ELR (cell line): Measurements from ENCODE around the gene CHRNB4.
"Not testable (repeated sequence)": the region's sequence is repeated elsewhere in the genome, so short reads cannot be mapped to it uniquely, and the experiment has no call there.

Experiments
- DNase-seq: peaks from one replicate; pipeline ENCODE4 v3.0.0-alpha.2; 2015; ENCODE audit warnings: low read depth

CHRNB4 gene

DNA sequence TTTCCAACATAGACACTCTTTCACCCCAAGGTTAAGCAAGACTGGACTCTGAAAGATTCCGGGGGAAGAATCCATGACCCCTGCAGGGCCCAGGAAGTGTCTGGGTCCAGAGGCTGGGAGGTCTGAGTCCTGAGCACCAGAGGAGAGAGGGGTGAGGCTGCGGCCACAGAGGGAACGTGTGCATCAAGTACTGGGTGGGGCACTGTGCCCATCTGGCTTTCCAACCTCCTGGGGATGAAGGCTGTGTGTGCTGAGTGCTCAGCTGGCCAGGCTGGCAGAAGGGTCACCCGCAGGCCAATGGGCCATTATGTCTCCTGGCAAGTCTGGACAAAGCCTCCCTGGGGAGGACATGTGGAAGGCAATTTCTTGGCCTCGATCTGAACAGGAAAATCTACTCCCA lies 23.5 kb downstream of the CHRNB4 start:
- DNase-seq: no peak

DNA sequence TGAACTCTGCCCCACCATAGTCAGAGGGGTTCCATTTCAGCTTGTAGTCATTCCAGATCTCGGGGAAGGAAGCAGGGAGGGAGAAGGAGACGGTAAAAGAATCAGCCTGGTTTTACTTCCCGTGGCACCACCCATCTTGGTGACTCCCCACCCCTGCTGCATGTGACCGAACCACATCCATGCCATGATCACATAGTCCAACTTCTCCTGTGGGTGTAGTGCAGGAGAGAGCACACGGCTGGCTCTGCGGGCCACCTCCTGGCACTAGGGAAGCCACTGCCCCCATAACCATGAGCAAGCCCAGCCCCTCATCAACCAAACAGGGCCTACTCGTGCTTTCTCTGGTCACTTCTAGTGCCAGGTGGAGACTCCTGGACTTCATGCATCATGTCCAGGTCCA lies 23.9 kb downstream of the CHRNB4 start:
- no peak for DNase-seq

DNA sequence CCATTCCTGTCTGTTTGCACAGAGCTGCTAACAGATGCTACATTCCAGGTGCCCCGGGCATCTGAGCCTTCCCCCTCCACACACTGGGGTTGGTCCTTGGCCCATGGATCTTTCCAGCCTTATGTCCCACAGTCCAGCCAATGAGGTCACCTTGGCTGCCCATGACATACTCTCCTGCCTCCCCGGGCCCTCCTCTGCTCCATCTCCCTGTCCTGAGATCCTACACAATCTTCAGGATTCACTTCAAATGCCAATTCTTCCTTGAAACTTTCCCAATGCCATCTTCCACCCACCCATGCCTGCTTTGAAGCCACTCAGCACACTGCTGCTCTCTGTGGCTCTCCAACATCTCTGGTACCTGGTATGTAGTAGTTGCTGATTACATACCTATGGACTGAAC lies 24.5 kb downstream of the CHRNB4 start:
- DNase-seq: no peak

DNA sequence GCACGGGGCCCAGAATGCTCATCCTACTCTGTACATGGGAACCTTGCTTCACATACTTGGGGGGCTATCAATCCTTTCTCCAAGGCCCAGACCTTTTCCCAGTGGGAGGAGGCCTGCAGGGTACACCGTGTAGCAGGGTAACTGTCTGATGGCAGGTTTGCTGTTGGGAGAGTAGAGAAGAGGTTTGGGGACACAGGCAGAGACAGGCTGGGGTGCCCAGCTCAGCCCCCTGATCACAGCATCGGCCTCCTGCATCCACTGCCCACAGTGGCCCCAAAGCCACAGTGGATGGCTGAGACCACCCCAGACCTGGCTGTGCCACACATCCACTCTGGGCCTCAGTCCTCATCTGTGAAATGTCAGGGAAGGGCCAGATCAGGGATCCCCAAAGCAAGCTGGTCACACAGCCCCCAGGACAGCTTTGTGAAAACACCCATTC lies 25.8 kb downstream of the CHRNB4 start:
- DNase-seq: no peak

DNA sequence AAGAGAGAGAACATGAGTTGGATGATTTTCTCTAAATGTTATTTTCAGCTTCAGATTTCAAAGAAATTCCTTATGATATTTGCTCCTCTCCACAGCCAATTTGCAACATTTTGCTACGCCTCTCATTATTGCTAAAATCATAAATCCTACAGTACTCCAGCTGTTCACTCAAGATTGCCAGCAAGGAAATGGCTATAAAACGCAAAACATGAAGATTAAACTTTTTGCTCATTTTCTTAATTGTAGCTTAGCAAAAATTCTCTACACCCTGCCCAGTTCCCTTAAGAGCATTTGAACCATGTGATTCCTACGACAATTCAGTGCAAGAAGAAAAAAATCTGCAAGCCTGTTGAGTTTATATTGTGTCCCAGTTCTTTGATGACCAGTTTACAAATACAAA lies 27.0 kb downstream of the CHRNB4 start:
- DNase-seq: no peak

DNA sequence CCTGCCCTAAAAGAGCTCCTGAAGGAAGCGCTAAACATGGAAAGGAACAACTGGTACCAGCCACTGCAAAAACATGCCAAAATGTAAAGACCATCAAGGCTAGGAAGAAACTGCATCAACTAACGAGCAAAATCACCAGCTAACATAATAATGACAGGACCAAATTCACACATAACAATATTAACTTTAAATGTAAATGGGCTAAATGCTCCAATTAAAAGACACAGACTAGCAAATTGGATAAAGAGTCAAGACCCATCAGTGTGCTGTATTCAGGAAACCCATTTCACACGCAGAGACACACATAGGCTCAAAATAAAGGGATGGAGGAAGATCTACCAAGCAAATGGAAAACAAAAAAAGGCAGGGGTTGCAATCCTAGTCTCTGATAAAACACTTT lies 31.5 kb downstream of the CHRNB4 start:
- not testable (repeated sequence) for DNase-seq

DNA sequence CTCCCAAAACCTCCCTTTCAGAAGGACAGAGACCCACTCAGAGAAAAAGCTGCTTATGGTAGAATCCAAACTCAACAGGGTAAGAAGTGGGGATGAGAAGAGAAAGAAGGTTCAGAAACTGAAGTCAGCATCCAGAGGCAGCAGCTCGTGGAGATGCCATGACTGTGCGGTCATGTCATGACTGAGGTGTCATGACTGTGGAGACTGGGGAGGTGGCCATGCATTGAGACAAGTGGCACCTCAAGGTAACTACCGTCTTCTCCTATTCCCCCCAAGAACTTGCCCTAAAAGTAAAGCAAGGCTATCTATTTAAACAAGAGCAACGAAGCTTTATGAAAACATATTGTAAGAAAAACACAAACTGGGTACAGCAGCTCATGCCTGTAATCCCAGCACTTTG lies 35.3 kb downstream of the CHRNB4 start:
- no peak for DNase-seq

DNA sequence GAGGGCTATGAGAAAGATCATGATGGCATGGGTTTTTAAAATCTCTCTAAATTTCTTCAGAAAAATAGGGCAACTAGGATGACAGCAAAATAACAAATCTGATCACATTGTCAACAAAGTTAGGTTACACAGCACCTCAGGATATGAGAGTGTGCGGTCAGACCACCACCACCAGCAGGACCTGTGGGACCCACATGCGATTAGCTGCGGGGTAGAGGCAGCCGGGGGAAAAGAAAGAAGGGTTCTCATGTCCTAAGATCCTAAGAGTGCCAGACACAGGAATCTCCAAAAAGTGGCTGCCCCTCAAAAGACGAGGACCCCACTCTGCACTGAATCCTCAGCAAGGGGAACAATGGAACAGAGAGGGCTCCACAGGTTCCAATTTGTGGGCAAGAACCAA lies 35.8 kb downstream of the CHRNB4 start:
- no peak for DNase-seq

DNA sequence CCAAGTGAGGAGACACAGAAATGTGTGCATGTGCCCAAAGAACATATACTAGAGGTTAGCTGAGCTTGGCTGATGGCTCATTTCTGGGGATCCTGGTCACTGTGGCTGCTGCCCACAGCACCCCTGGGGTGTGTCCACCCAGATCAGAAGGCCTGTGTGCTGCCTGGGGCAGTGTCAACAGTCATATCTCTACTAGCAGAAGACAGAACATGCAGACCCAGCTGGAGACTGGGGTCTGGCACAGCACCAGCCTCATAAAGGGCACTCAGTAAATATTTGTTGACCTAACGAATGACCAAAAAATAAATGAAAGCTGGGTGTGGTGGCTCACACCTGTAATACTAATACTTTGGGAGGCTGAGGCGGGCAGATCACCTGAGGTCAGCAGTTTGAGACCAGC lies 36.6 kb downstream of the CHRNB4 start:
- no peak for DNase-seq

DNA sequence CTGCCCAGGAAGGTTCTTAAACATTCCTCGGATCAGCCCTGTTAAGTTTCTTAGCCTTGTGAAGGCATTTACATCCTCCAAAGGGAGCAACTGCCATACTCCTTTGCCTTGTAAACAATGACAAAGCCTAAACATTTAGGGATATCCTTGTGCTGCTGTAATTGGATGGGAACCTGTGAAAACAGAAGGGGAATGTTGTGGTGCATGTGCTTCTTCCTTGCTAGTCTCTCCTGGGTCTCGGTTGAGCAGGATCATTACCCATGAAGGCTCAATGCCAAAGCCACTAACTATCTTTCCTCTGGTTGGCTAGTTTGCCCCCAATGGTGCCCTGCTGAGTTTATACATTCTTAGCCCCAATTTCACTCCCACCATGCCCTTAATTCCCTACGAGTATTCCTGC lies 37.5 kb downstream of the CHRNB4 start:
- DNase-seq: no peak

DNA sequence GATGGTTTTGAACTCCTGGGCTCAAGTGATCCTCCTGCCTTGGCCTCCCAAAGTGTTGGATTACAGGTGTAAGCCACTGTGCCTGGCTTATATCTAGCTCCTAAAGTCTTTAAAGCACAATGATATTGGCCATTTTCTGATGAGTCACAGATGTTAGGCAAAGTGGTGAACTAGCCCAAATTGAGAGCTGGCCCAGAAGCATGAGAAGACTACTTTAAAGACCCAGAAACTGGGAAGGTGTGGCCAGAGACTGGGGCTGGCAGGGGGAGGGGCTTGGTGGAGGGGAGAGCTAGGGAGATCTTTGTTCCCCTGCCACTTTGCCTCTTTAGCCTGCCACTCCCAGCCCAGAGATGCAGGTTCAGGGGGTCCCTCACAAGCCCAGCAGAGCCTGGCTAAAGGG lies 41.8 kb downstream of the CHRNB4 start:
- DNase-seq: no peak

DNA sequence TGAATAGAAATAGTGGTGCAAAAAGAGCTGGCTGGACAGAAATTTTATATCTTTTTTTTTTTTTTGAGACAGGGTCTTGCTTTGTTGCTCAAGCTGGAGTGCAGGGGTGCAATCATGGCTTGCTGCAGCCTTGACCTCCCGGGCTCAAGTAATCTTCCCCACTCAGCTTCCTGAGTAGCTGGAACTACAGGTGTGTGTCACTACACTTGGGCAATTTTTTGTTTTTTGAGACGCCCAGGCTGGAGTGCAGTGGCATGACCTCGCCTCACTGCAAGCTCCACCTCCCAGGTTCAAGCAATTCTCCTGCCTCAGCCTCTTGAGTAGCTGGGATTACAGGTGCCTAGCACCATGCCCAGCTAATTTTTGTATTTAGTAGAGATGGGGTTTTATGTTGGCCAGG lies 42.7 kb downstream of the CHRNB4 start:
- DNase-seq: no peak

DNA sequence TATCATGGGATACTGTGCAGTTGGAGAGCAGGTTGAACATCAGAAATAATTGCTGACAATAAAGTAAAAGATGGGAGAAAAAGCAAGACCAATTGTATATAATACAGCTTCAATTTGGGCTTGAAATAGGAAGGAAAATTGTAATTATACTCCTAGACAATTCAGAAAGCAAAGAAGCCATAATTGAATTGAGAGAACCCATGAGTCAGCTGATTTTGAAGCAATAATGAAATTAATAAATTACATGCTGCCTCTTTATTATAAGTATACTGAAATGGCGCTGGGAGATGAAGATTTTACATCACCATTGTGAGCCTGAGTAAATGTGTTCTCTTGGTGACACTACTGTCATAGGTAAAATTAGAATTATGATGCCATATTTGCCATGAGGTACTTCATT lies 43.4 kb downstream of the CHRNB4 start:
- DNase-seq: no peak

DNA sequence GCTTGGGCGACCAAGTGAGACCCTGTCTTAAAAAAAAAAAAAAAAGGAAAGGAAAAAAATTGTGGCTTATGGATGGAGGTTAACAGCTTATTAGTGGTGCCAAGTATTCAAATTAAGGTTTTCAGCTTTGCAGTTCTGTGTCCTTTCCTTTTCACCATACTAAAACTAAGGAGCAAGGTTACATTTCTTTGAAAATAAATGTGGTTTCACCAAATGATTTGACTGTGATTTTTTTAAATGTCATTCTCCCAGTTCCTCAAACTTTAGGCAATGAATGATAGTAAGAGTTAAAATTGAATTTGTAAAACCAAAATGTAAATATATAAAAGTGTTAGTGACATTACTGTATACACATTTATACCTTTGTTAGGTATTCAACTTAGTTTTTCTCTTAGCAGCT lies 66.1 kb downstream of the CHRNB4 start:
- DNase-seq: no peak
